GM19324 (cell line): ENCODE measurements around the gene MOGAT2.
"Not testable (repeated sequence)": the region's sequence is repeated elsewhere in the genome, so short reads cannot be mapped to it uniquely, and the experiment has no call there.

Experiments used
- ATAC-seq: cut with Tn5 transposase; IDR thresholded peaks from one replicate; pipeline ENCODE4 v1.9.1; 2021; ENCODE audit warnings: mild to moderate bottlenecking, moderate library complexity; ENCODE audit not compliant: unreplicated experiment, low FRiP score

MOGAT2 gene

DNA sequence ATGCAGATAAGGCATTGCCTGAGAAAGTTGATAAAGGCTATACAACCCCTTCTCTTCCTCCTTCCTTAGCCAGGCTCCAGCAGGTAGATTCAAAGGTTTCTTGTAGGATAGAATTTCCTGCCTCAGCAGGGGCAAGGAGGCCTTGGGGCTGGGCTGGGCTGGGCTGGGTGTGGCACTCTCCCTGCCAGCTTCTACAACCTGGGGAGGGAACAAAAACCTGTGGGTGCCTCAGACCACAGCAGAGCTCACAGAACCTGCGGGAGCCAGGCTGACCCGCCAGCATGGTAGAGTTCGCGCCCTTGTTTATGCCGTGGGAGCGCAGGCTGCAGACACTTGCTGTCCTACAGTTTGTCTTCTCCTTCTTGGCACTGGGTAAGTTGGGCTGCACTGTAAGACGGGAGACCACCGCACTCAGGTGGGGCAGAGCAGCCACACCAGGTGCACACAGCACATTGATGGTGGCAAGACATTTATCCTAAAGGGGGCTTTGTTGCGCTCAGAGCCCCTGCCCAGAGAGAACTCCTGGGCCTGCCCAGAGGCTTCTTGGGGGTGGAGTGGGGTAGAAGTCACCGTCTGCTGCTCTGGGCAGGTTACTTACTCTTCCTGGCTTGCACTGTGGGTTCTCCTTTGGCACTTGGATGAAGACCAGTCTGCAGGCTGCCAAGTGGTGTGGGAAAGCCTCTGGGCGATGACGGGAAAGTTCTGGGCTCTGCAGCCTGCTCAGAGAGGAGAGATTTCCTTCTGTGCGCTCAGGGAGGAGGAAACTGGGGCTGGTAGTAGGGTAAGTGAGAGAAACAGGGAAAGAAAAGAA lies at the start of gene MOGAT2:
TSS of gene MOGAT2 (plus strand) at position 231 of the 811 bp plus-strand sequence. CDS start at position 282, 51 bp downstream.
- ATAC-seq, result no peak

- no peak for ATAC-seq
Measured at GRCh38 chr11:75668451-75669297, 49.0 kb upstream of the MOGAT2 start, which contains the start of gene MAP6. MAP6 (minus strand) TSS chr11:75669038; CDS start chr11:75668369, 669 bp downstream.

- ATAC-seq, result no peak
Measured at GRCh38 chr11:75673977-75674582, 43.6 kb upstream of the MOGAT2 start.

DNA sequence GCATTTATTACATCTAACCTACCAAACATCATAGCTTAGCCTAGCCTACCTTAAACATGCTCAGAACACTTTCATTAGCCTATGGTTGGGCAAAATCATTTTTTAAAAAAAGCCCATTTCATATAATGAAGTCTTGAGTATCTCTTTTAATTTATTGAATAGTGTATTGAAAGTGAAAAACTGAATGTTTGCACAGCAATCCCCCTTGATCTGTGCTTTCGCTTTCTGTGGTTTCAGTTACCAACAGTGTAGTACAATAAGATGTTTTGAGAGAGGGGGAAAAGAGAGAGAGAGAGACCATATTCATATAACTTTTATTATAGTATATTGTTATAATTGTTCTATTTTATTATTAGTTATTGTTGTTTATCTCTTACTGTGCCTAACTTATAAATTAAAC lies 40.4 kb upstream of the MOGAT2 start:
- ATAC-seq, result no peak

- no peak for ATAC-seq
Measured at GRCh38 chr11:75677909-75678308, 39.7 kb upstream of the MOGAT2 start.

DNA sequence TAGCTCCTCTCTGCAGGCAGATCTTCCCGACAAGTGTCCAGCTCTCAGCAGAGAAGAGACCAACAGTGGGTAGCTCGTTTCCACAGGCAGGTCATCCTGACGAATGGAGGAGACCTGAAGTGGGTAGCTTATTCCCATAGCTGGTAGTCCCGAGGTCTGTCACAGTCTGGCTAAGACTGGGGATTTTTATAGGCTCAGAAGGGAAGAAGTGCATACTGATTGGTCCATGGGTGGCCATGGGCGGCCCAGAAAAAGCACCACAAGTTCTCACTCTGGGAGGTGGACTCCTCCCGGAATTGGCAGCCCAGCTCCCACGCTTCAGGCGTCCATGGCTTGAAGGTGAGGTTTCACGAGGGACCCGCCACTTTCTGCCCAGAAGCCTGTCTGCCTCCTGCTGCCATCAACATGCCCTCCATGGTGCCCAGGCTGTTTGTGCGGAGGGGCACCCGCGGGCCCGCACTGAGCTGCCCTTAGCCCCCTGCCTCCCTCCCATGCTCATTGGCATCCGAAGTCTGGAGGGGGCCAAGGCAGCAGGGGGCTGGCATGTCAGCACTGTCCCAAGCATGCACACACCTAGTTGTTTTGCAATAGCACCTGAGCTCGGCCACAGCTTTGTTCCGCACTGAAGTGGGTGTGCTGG lies 38.9 kb upstream of the MOGAT2 start:
- no peak for ATAC-seq

- ATAC-seq, result no peak
Measured at GRCh38 chr11:75679566-75679965, 38.1 kb upstream of the MOGAT2 start.

GRCh38 chr11:75683856-75684255 lies 33.8 kb upstream of the MOGAT2 start:
- not testable (repeated sequence) for ATAC-seq

- ATAC-seq, result no peak
Measured at GRCh38 chr11:75689863-75690609, 27.6 kb upstream of the MOGAT2 start.

DNA sequence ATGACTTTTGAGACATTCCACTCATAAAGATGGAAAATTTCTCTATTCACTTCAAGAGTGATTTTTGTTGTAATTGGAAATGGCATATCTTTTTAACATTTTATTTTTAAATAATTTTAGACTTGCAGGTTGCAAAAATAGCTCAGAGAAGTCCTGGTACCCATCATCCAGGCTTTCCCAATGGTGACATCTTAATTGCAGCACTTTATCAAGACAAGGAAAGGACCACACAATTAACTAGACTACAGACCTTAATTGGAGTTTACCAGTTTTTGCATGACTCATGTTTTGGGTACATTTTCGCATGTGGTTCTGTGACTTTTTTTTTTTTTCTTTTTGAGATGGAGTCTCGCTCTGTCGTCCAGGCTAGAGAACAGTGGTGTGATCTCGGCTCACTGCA lies 25.8 kb upstream of the MOGAT2 start:
- no peak for ATAC-seq

- no peak for ATAC-seq
Measured at GRCh38 chr11:75697906-75698581, 19.6 kb upstream of the MOGAT2 start.

DNA sequence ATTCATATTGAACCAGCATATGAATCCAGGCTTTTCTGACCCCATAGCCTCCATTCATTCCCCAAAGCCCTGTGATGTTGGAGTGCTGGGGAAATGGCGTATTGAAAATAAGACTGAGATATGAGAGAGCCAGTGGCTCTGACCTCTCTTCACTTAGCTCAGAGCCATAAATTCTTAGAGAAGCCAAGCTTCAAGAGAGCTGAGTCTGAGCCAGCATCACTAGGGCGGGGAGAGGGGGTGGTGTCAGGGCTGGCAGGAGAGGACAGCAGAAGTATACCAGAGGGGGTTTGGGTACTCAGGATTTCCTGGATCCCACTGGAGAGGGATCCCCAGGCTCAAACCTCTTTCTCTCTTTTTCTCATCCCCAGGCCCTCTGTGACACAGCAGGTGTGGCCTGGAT lies 16.7 kb upstream of the MOGAT2 start:
- ATAC-seq, result no peak

DNA sequence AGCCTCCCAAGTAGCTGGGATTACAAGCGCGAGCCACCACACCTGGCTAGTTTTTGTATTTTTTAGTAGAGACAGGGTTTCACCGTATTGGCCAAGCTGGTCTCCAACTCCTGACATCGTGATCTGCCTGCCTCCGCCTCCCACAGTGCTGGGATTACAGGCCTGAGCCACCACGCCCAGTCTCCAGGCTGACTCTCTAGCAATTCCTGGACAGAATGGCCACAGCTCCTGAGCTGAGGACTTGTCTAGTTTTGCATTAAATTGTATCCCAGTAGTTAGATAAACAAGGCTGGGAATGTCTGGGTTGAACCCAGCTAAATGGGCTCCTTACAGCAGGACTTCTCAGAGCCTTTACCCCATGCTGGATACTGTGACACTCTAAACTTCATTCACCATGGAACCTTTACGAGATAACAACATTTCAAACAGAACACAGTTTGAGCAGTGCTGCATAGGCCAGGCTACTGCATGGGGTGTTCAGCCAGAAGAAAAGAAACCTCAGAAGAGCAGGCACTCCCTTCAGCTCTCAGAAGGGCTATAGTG lies 13.9 kb upstream of the MOGAT2 start:
- ATAC-seq, result no peak

- no peak for ATAC-seq
Measured at GRCh38 chr11:75705541-75705940, 12.1 kb upstream of the MOGAT2 start.

- ATAC-seq, result no peak
Measured at GRCh38 chr11:75706260-75706729, 11.3 kb upstream of the MOGAT2 start.

DNA sequence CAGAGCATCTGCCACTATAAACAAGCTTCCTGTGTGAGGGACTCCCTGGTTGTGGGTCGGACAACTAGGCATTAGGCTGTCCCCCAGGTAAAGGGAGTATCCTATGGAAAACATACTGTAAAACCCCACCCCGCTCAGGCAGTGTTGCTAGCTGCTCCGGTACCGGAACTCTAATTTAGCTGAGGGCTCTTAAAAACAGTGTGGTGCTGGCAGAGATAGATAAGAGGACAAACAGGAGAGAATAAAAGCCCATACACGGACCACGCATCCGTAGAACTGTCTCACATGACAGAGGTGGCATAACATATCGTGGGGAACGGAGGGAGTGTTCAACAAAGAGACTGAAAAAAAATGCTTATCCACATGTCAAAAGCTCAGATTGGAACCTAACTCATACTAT lies 3.4 kb upstream of the MOGAT2 start:
- no peak for ATAC-seq

- no peak for ATAC-seq
Measured at GRCh38 chr11:75715688-75716087, 1.9 kb upstream of the MOGAT2 start.

GRCh38 chr11:75716659-75717058 lies 979 bp upstream of the MOGAT2 start:
- ATAC-seq, result no peak
